Activated naive CD8-positive, alpha-beta T cell treated with anti-CD3 and anti-CD28 coated beads for 36 hours (primary cell): Measurements from ENCODE around the gene FNDC7. TPM values are rescaled to one million over a fixed set of nuclear protein-coding genes. Genes with fewer than 3 reads are reported as not detected.

ENCODE experiments used
- DNase-seq: peaks from one replicate; pipeline ENCODE4 v3.0.0; 2021
- H3K27ac Mint-ChIP-seq: one replicate; pipeline ENCODE4 v1.8.0; 2022; ENCODE audit warnings: mild to moderate bottlenecking, moderate library complexity, mixed read lengths
- H3K27me3 Mint-ChIP-seq: one replicate; pipeline ENCODE4 v1.8.0; 2022; ENCODE audit warnings: mild to moderate bottlenecking, mixed read lengths
- H3K36me3 Mint-ChIP-seq: one replicate; pipeline ENCODE4 v1.8.0; 2021; ENCODE audit warnings: mild to moderate bottlenecking, mixed read lengths
- H3K4me1 Mint-ChIP-seq: one replicate; pipeline ENCODE4 v1.8.0; 2021; ENCODE audit warnings: mixed read lengths
- H3K4me3 Mint-ChIP-seq: one replicate; pipeline ENCODE4 v1.8.0; 2022; ENCODE audit warnings: mild to moderate bottlenecking, moderate library complexity, mixed read lengths
- H3K9me3 Mint-ChIP-seq: one replicate; pipeline ENCODE4 v1.8.0; 2022; ENCODE audit warnings: mixed read lengths
- total RNA-seq, 2 experiments: library from RNA; stranded (reverse); gene quantifications; one replicate each; pipeline ENCODE4 v1.2.3, GENCODE V29; 2021

Gene FNDC7
- total RNA-seq, 2 experiments from 2014 or later: not detected

DNA sequence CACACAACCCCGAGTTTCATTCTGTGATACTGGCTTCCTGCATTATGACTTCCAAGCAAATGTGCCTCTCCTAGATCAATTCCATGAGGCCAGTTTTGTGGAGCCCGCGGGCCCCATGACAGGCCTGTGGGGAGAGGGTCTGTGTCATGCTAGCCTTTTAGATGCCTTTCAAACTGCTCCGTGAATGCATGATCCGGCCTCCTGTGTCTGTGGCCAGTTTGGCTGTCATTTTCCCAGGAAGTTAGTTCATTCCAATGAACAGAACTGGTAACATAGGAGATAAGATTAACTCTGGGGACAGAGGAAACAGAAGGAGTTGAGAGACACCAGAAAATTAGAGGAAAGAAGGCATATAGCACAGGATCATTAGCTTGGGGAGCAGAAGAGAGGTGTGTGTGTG lies 3.2 kb downstream of the FNDC7 start:
- no peak overlapping the region for H3K4me3 Mint-ChIP-seq
- no peaks in the 10 kb centered on the region for H3K27me3 Mint-ChIP-seq
- no peak for DNase-seq
- H3K27ac Mint-ChIP-seq: peak overlapping the region; percentile 14
- no peaks in the 10 kb centered on the region for H3K4me1 Mint-ChIP-seq
- H3K9me3 Mint-ChIP-seq: no peaks in the 10 kb centered on the region
- H3K36me3 Mint-ChIP-seq: no peaks in the 10 kb centered on the region

DNA sequence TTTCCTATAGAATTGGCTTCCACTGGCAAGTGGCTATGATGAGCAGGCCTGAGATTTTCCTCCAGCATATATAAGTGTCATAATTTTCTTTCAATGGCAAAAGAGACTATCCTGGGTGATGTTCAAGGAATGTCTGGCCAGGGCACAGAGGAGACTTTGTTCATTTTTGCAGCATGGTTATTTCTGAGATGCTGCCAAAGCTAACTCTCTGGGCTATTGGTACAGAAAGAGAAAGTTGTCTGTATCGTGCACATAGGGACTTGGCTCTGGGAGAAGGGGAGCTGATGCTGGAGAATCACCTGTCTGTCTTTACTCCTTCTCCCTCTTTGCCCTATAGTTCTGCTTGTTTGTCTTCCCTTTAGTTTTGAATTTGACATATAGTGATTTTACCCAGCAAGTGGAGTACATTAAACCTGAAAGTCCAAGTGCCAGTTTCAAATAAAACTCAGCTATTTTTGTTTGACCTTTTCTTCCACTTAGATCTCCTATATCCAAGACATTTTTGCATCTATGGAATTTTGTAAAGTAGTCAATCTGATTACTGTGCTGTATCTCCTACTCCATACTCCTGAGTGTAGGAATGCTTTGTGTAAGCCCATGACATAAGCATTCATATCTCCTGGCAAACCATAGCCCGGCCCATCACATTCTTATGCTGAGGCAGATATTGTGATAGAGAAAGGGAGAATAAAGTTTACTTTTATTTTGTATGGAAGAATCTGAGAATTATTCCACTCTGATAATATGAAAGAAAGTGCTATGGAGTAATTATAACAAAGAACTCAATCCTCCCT lies 3.9 kb downstream of the FNDC7 start:
- no peaks in the 10 kb centered on the region for H3K36me3 Mint-ChIP-seq
- no peak overlapping the region for H3K27ac Mint-ChIP-seq
- no peaks in the 10 kb centered on the region for H3K27me3 Mint-ChIP-seq
- no peaks in the 10 kb centered on the region for H3K4me1 Mint-ChIP-seq
- no peak for DNase-seq
- H3K9me3 Mint-ChIP-seq: no peaks in the 10 kb centered on the region
- H3K4me3 Mint-ChIP-seq: no peak overlapping the region

DNA sequence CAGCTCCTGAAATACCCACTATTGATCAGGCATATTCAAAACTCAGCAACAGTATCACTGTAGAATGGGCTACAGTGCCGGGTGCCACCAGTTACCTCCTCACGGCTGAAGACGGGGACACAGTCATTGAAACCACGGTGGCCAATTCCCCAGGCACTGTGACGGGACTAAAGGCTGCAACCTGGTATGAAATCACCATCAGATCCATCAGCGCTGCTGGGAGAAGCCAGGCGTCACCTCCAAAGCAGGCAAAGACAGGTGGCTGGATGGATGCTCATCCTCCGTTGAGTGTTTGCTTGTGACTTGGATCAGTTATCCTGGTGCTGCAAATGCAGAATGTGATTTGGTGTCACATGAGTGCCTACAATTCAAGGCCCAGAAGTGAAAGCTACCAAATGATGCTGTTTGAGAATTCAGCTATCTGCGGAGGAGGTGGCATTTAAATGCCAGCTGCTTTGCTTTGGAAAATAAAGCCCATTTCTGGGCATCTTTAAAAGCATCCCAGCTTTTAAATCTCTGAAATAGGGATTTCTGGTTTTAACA lies 5.1 kb downstream of the FNDC7 start:
- Mint-ChIP-seq H3K27me3 (no peaks in the 10 kb centered on the region), H3K4me1 (no peaks in the 10 kb centered on the region), H3K4me3 (no peak overlapping the region), H3K36me3 (no peaks in the 10 kb centered on the region), H3K27ac (no peak overlapping the region), H3K9me3 (no peaks in the 10 kb centered on the region)
- no peak for DNase-seq

- H3K27ac Mint-ChIP-seq: no peak overlapping the region
- H3K9me3 Mint-ChIP-seq: no peaks in the 10 kb centered on the region
- DNase-seq: no peak
- H3K36me3 Mint-ChIP-seq: no peaks in the 10 kb centered on the region
- H3K4me3 Mint-ChIP-seq: no peak overlapping the region
- H3K27me3 Mint-ChIP-seq: no peaks in the 10 kb centered on the region
- no peaks in the 10 kb centered on the region for H3K4me1 Mint-ChIP-seq
Observed at GRCh38 chr1:108718927-108719655, 6.4 kb downstream of the FNDC7 start.

DNA sequence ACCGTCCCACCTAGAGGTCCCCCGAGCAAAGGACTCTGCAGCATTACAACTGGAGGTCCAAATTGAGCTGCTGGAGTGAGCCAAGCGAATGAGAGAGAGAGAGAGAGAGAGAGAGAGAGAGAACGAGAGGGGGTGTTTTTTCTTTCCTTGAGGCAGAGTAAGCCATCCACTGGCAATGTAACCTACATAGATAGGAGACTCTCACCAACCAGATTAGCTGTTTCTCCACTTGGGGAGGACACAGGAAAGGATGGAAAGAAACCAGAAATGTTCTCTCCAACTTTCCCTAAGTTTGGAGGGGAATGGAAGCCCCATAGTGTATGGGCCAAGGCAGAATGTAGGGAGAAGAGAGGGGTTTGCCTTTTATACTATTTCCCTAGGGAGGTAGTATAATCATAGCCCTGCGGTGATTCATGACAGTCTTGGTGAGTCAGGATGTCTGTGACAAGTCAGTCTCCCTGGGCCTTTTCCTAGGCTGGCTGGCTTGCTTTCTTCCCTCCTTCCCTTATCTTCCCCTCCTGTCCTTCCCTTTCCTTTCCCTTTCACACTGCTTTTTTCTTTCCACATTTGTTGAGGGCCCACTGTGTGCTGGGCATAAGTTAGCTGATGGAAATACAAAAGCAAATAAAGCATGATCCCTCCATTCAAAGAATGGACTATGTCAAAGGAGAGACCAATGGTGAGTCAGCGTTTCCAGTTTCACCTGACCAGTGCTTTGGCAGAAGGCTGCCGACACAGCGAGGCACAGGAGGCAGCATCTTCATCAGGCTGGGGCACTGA lies 7.1 kb downstream of the FNDC7 start:
- H3K4me3 Mint-ChIP-seq: no peak overlapping the region
- no peak for DNase-seq
- no peaks in the 10 kb centered on the region for H3K9me3 Mint-ChIP-seq
- H3K4me1 Mint-ChIP-seq: no peaks in the 10 kb centered on the region
- no peaks in the 10 kb centered on the region for H3K36me3 Mint-ChIP-seq
- no peak overlapping the region for H3K27ac Mint-ChIP-seq
- no peaks in the 10 kb centered on the region for H3K27me3 Mint-ChIP-seq

GRCh38 chr1:108722292-108722691 lies 9.6 kb downstream of the FNDC7 start:
- H3K27me3 Mint-ChIP-seq: no peaks in the 10 kb centered on the region
- H3K4me1 Mint-ChIP-seq: no peaks in the 10 kb centered on the region
- no peak for DNase-seq
- no peak overlapping the region for H3K4me3 Mint-ChIP-seq
- H3K9me3 Mint-ChIP-seq: no peaks in the 10 kb centered on the region
- H3K36me3 Mint-ChIP-seq: no peaks in the 10 kb centered on the region
- no peak overlapping the region for H3K27ac Mint-ChIP-seq

- H3K36me3 Mint-ChIP-seq: no peaks in the 10 kb centered on the region
- H3K4me1 Mint-ChIP-seq: no peaks in the 10 kb centered on the region
- no peak overlapping the region for H3K4me3 Mint-ChIP-seq
- no peak overlapping the region for H3K27ac Mint-ChIP-seq
- no peak for DNase-seq
- no peaks in the 10 kb centered on the region for H3K9me3 Mint-ChIP-seq
- H3K27me3 Mint-ChIP-seq: no peaks in the 10 kb centered on the region
Observed at GRCh38 chr1:108725906-108726305, 13.2 kb downstream of the FNDC7 start.

DNA sequence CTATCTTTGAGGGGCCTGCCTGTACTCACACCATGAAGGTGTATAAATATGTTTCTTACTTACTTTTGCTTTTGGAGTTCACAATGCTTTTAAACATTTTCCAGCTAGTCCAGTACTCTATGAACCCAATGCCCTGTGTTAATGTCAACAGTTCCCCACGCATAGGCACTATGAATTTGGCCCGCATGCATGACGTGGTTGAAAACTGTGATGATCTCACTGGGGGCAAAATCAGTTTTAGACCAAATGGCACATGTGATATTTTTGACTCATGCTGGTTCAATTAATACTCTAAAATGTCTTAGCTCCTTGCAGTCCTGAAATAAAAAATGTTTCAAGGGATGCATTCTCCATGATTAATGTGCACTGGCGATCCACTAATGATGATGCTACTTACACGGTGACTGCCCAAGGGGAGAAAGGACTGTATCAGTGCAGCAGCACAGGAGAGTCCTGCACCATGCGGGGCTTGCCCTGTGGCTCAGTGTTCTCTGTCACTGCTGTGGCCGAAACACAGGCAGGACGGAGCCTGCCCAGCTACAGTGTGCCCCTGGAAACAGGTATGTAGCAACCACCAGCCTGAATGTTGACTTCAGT lies 15.7 kb downstream of the FNDC7 start:
- no peaks in the 10 kb centered on the region for H3K27me3 Mint-ChIP-seq
- no peak overlapping the region for H3K27ac Mint-ChIP-seq
- DNase-seq: no peak
- H3K4me3 Mint-ChIP-seq: no peak overlapping the region
- no peaks in the 10 kb centered on the region for H3K9me3 Mint-ChIP-seq
- H3K36me3 Mint-ChIP-seq: no peaks in the 10 kb centered on the region
- no peaks in the 10 kb centered on the region for H3K4me1 Mint-ChIP-seq

DNA sequence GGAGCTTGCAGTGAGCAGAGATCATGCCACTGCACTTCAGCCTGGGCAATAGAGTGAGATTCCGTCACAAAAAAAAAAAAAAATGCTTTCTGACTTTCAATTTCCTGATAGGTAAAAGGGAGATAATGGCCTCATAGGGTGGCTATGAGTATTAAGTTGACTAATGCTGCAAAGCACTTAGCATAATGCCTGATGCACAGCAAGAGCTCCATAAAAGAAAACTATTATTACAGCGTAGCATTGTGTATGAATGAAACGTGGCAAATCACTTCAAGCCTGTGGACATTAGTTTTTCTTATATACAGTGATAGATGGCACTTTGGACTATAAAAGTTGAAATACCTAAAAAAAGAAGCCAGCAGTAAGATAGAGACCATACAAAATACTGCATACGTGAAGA lies 16.8 kb downstream of the FNDC7 start:
- Mint-ChIP-seq H3K27ac (no peak overlapping the region), H3K4me1 (no peaks in the 10 kb centered on the region), H3K9me3 (no peaks in the 10 kb centered on the region), H3K36me3 (no peaks in the 10 kb centered on the region), H3K4me3 (no peak overlapping the region), H3K27me3 (no peaks in the 10 kb centered on the region)
- no peak for DNase-seq

- no peaks in the 10 kb centered on the region for H3K36me3 Mint-ChIP-seq
- no peak overlapping the region for H3K4me3 Mint-ChIP-seq
- H3K27me3 Mint-ChIP-seq: no peaks in the 10 kb centered on the region
- no peak for DNase-seq
- no peaks in the 10 kb centered on the region for H3K9me3 Mint-ChIP-seq
- no peak overlapping the region for H3K27ac Mint-ChIP-seq
- no peaks in the 10 kb centered on the region for H3K4me1 Mint-ChIP-seq
Observed at GRCh38 chr1:108732398-108732797, 19.7 kb downstream of the FNDC7 start.

- Mint-ChIP-seq H3K27me3 (no peaks in the 10 kb centered on the region), H3K9me3 (no peaks in the 10 kb centered on the region), H3K4me1 (no peaks in the 10 kb centered on the region), H3K27ac (no peak overlapping the region), H3K36me3 (no peaks in the 10 kb centered on the region), H3K4me3 (no peak overlapping the region)
- no peak for DNase-seq
Observed at GRCh38 chr1:108734171-108734865, 21.6 kb downstream of the FNDC7 start.

DNA sequence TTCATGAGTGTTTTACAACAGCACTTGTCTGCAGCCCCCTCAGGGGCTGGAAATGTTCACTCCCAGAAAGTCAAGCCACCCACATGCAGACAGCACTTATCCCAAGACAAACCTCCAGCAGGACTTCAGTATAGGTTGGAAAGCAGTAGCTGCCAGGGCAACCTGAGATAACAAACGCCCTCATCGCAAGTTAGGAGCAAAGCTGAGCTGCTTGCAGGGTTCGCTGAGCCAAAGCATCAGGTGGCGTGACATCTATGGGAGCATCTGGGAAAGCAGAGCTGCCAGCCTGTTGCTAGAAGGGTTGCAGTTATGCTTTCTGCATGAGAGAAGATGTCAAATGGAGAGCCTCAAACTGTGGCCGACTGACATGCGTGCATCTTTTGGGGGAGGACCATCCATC lies 29.5 kb downstream of the FNDC7 start:
- DNase-seq: no peak
- Mint-ChIP-seq H3K27me3 (no peaks in the 10 kb centered on the region), H3K9me3 (no peaks in the 10 kb centered on the region), H3K27ac (no peak overlapping the region), H3K36me3 (peaks cover 2% of the 10 kb centered on the region), H3K4me3 (no peak overlapping the region), H3K4me1 (peaks cover 3% of the 10 kb centered on the region)

DNA sequence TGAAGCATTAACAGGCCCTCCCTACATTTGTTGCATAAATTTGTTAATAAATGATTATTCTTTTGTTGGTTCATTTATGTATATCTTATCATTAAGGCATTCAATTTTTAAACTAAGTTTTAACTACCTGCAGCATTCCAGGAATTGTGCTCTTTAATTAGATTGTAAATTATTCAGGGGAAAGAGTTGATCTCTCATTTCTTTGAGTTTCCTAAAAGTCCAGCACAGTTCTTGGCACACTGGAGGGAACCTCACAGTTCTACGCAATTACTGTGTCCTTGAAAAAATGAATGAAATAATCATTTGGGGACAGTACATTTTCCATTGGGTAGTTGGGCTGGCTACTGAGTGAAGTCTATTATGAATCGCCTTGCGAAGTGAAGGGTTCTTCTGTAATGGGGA lies 33.3 kb downstream of the FNDC7 start:
- Mint-ChIP-seq H3K36me3 (peaks cover 18% of the 10 kb centered on the region), H3K27me3 (no peaks in the 10 kb centered on the region), H3K9me3 (no peaks in the 10 kb centered on the region), H3K4me1 (peaks cover 27% of the 10 kb centered on the region), H3K4me3 (peak overlapping the region; percentile 98), H3K27ac (peak overlapping the region; percentile 98)
- DNase-seq: no peak

DNA sequence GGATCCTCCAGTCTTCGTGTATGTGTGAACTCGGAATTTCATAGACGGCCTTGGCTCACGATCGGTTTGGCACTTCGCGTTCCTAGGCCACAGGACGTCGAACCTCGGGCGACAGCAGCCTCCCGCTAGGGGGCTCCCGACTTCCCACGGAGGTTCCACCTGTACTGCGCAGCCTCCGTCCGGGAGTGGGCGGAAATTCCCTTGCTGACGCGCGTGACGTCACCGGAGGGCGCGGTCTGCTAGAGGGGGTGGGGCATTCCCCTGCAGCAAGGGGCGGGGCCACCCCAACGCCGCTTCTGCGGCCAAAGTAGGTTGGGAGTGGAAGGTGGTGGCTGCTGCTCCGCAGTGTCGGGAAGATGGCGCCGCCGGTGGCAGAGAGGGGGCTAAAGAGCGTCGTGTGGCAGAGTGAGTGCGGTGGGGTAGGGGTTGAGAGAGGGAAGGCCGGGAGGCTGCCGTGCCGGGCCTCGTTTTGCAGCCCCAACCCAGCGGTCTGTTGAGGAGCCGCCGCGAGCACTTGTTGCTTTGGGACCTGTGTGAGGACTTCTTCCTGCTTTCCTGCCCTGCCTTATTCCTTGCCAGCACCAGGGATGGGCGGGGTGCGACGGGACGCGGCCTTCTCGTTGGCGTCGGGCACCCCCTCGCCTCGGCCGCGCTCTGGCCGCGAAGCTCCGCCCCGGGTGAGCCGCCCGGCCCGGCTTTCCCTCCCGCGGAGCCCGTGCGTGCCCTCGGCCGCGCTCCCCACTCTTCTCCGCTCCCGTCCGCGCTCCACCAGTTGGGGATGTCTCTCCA lies 33.9 kb downstream of the FNDC7 start, which contains the start of gene STXBP3:
Gene STXBP3 (plus strand): TSS at position 293 of the 789 bp plus-strand sequence. CDS start 64 bp downstream, at position 357.
- Mint-ChIP-seq H3K4me3 (peak within 1 kb of the TSS; percentile 98), H3K27me3 (no peaks in the 10 kb centered on the region), H3K9me3 (no peaks in the 10 kb centered on the region), H3K4me1 (peaks cover 28% of the 10 kb centered on the region), H3K36me3 (peaks cover 18% of the 10 kb centered on the region), H3K27ac (peak within 1 kb of the TSS; percentile 98)
- DNase-seq: peak; percentile 98
